ENCODE measurements around the gene UPK3BL2.
"Not testable (repeated sequence)": the region's sequence is repeated elsewhere in the genome, so short reads cannot be mapped to it uniquely, and the experiment has no call there.

The UPK3BL2 gene

DNA sequence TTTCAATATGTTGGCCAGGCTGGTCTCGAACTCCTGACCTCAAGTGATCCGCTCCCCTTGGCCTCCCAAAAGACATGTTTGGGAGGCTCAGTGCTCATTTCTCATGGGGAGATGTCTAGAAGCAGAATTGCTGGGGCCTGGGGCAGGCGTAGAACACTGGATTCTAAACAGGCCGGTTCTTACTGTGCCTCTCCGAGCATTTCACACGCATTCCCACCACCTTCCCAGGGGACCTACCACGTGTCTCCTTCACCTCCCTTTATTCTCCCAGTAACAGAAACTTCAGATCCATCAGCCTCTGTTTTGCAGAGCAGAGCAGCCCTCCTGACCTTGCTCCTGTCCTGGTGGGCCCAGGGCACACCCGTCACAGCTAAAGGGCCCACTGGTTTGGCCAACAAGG is 16.3 kb downstream of the UPK3BL2 start:
- WGBS = 76% methylated on average over 1 of the region's 8 CpGs
- H3K27ac ChIP-seq (ENCODE audit: low read depth, low read length); H3K4me1 ChIP-seq (ENCODE audit: insufficient read depth, low read length); H3K36me3 ChIP-seq (ENCODE audit: insufficient read depth, low read length); H3K27me3 ChIP-seq (ENCODE audit: insufficient read depth, low read length); H3K9ac ChIP-seq (ENCODE audit: low read depth, low read length); H3K4me3 ChIP-seq (ENCODE audit: low read length); H3K9me3 ChIP-seq (ENCODE audit: insufficient read depth, low read depth, low read length): not testable (repeated sequence)

DNA sequence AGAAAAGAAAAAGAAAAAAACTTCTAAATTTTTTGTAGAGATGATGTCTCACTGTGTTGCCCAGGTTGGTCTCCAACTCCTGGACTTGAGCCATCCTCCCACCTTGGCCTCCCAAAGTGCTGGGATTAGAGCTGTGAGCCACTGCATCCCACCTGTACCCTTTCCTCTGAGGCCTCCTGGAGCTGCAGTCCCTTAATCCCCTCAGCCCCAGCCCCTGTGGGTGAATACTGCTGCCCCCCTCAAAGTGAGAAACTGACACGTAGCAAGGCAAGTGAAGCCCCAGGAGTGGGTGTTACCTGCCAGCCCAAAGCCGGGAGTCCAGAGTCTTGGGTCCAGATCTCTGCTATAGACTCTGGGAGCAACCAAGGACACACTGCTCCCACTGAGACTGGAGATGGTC is 18.7 kb downstream of the UPK3BL2 start:
- not testable (repeated sequence) for H3K9ac ChIP-seq (ENCODE audit: low read depth, low read length); H3K9me3 ChIP-seq (ENCODE audit: insufficient read depth, low read depth, low read length); H3K27ac ChIP-seq (ENCODE audit: low read depth, low read length); H3K4me3 ChIP-seq (ENCODE audit: low read length); H3K36me3 ChIP-seq (ENCODE audit: insufficient read depth, low read length); H3K27me3 ChIP-seq (ENCODE audit: insufficient read depth, low read length); H3K4me1 ChIP-seq (ENCODE audit: insufficient read depth, low read length)
- no CpG with 5 or more reads among the region's 2 CpGs for WGBS

- not testable (repeated sequence) for H3K27me3 ChIP-seq (ENCODE audit: insufficient read depth, low read length); H3K9me3 ChIP-seq (ENCODE audit: insufficient read depth, low read depth, low read length); H3K36me3 ChIP-seq (ENCODE audit: insufficient read depth, low read length); H3K9ac ChIP-seq (ENCODE audit: low read depth, low read length); H3K4me1 ChIP-seq (ENCODE audit: insufficient read depth, low read length); H3K4me3 ChIP-seq (ENCODE audit: low read length); H3K27ac ChIP-seq (ENCODE audit: low read depth, low read length)
- WGBS = no CpG with 5 or more reads among the region's 5 CpGs
These were observed 22.7 kb downstream of the UPK3BL2 start for GRCh38 chr7:102520797-102521196.

GRCh38 chr7:102517550-102518147 is 25.8 kb downstream of the UPK3BL2 start, which contains the start of gene RASA4B:
Gene RASA4B, minus strand, starts transcription at chr7:102517777. Its CDS starts 67 bp downstream, at chr7:102517710.
- H3K4me1 ChIP-seq (ENCODE audit: insufficient read depth, low read length); H3K9ac ChIP-seq (ENCODE audit: low read depth, low read length); H3K4me3 ChIP-seq (ENCODE audit: low read length); H3K27ac ChIP-seq (ENCODE audit: low read depth, low read length); H3K27me3 ChIP-seq (ENCODE audit: insufficient read depth, low read length); H3K36me3 ChIP-seq (ENCODE audit: insufficient read depth, low read length); H3K9me3 ChIP-seq (ENCODE audit: insufficient read depth, low read depth, low read length): not testable (repeated sequence)
- no CpG with 5 or more reads among the region's 61 CpGs for WGBS

DNA sequence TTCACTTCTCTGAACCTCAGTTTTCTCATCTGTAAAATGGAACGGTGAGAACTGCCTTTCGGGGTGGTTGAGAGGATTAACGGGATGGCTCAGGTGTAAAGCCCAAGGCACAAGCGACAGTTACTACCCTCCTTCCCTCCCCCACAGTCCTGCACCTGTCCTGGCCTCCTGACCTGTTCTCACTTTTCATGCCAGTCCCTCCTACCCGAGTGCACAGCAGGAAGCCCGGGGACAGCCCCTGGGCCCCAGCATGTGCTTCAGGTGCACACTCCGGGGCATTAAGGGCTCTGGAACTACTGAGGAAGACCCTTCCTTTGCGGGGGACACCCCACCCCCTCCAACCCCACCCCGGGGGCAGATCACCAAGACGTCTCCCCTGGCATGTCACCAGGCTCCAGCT is 26.5 kb downstream of the UPK3BL2 start:
- WGBS = no CpG with 5 or more reads among the region's 10 CpGs

GRCh38 chr7:102515889-102516288 is 27.6 kb downstream of the UPK3BL2 start:
- WGBS = no CpG with 5 or more reads among the region's 3 CpGs
- not testable (repeated sequence) for H3K27ac ChIP-seq (ENCODE audit: low read depth, low read length); H3K9me3 ChIP-seq (ENCODE audit: insufficient read depth, low read depth, low read length); H3K4me3 ChIP-seq (ENCODE audit: low read length); H3K27me3 ChIP-seq (ENCODE audit: insufficient read depth, low read length); H3K9ac ChIP-seq (ENCODE audit: low read depth, low read length); H3K4me1 ChIP-seq (ENCODE audit: insufficient read depth, low read length); H3K36me3 ChIP-seq (ENCODE audit: insufficient read depth, low read length)

More for the DNA sequence above, 26.5 kb downstream of the UPK3BL2 start:
- not testable (repeated sequence) for H3K36me3 ChIP-seq (ENCODE audit: insufficient read depth, low read length); H3K9me3 ChIP-seq (ENCODE audit: insufficient read depth, low read depth, low read length); H3K27ac ChIP-seq (ENCODE audit: low read depth, low read length); H3K27me3 ChIP-seq (ENCODE audit: insufficient read depth, low read length); H3K9ac ChIP-seq (ENCODE audit: low read depth, low read length); H3K4me1 ChIP-seq (ENCODE audit: insufficient read depth, low read length); H3K4me3 ChIP-seq (ENCODE audit: low read length)

- not testable (repeated sequence) for H3K36me3 ChIP-seq (ENCODE audit: insufficient read depth, low read length); H3K9ac ChIP-seq (ENCODE audit: low read depth, low read length); H3K27ac ChIP-seq (ENCODE audit: low read depth, low read length); H3K9me3 ChIP-seq (ENCODE audit: insufficient read depth, low read depth, low read length); H3K27me3 ChIP-seq (ENCODE audit: insufficient read depth, low read length); H3K4me3 ChIP-seq (ENCODE audit: low read length); H3K4me1 ChIP-seq (ENCODE audit: insufficient read depth, low read length)
- WGBS = no CpG with 5 or more reads among the region's 15 CpGs
These were observed 28.4 kb downstream of the UPK3BL2 start for GRCh38 chr7:102514881-102515721.

DNA sequence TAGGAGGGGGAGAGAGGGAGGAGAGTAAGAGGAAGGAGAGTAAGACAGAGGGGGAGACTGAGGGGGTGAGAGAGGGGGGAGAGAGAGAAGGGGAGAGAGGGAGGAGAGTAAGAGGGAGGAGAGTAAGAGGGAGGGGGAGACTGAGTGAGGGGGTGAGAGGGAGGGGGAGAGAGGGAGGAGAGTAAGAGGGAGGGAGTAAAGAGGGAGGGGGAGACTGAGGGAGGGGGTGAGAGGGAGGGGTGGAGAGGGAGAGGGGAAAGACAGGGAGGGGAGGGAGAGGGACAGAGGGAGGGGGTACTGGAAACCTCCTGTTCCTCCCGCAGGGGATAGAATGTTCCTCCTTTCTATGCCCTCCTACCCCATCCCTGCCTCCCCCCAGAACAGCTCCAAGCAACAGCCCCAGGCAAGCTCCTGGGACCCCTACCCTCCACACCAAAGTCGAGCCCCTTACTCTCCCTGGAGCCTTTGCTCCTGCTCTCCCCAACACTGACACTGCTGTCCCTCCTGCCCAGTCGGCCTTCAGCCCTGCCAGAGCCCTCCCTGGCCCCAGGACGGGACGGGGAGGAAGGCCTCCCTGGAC is 30.8 kb downstream of the UPK3BL2 start:
- H3K4me3 ChIP-seq (ENCODE audit: low read length) = peak overlapping the region; percentile 27; the same call in 1 of the 2 replicates
- H3K9me3 ChIP-seq (ENCODE audit: insufficient read depth, low read depth, low read length); H3K9ac ChIP-seq (ENCODE audit: low read depth, low read length); H3K4me1 ChIP-seq (ENCODE audit: insufficient read depth, low read length); H3K27me3 ChIP-seq (ENCODE audit: insufficient read depth, low read length); H3K36me3 ChIP-seq (ENCODE audit: insufficient read depth, low read length); H3K27ac ChIP-seq (ENCODE audit: low read depth, low read length): not testable (repeated sequence)
- 25% methylated on average over 2 of the region's 5 CpGs for WGBS

GRCh38 chr7:102511860-102512522 is 31.5 kb downstream of the UPK3BL2 start:
- not testable (repeated sequence) for H3K9me3 ChIP-seq (ENCODE audit: insufficient read depth, low read depth, low read length); H3K36me3 ChIP-seq (ENCODE audit: insufficient read depth, low read length); H3K27me3 ChIP-seq (ENCODE audit: insufficient read depth, low read length); H3K4me3 ChIP-seq (ENCODE audit: low read length); H3K27ac ChIP-seq (ENCODE audit: low read depth, low read length); H3K4me1 ChIP-seq (ENCODE audit: insufficient read depth, low read length); H3K9ac ChIP-seq (ENCODE audit: low read depth, low read length)
- no CpG with 5 or more reads among the region's 30 CpGs for WGBS

DNA sequence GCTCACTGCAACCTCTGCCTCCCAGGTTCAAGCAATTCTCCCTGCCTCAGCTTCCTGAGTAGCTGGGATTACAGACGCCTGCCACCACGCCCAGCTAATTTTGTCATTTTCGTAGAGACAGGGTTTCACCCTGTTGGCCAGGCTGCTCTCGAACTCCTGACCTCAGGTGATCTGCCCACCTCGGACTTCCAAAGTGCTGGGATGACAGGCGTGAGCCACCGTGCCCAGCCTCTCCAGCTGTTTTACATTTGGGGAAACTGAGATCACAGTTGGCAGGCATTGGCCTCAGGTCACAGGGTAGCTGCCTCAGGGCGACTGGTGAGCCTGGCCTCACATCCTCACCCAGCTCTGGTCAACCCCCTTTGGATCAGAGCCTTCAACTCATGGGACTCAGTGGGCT is 32.9 kb downstream of the UPK3BL2 start:
- not testable (repeated sequence) for H3K4me3 ChIP-seq (ENCODE audit: low read length); H3K9me3 ChIP-seq (ENCODE audit: insufficient read depth, low read depth, low read length); H3K27ac ChIP-seq (ENCODE audit: low read depth, low read length); H3K9ac ChIP-seq (ENCODE audit: low read depth, low read length); H3K27me3 ChIP-seq (ENCODE audit: insufficient read depth, low read length); H3K4me1 ChIP-seq (ENCODE audit: insufficient read depth, low read length); H3K36me3 ChIP-seq (ENCODE audit: insufficient read depth, low read length)
- WGBS = 86% methylated on average over 5 of the region's 8 CpGs

- not testable (repeated sequence) for H3K9ac ChIP-seq (ENCODE audit: low read depth, low read length); H3K27me3 ChIP-seq (ENCODE audit: insufficient read depth, low read length); H3K27ac ChIP-seq (ENCODE audit: low read depth, low read length); H3K4me1 ChIP-seq (ENCODE audit: insufficient read depth, low read length); H3K9me3 ChIP-seq (ENCODE audit: insufficient read depth, low read depth, low read length); H3K36me3 ChIP-seq (ENCODE audit: insufficient read depth, low read length); H3K4me3 ChIP-seq (ENCODE audit: low read length)
- no CpG with 5 or more reads among the region's 8 CpGs for WGBS
These were observed 35.9 kb downstream of the UPK3BL2 start for GRCh38 chr7:102507410-102508088.

Data from HUES64 (cell line).